Sigmoid colon (tissue), 7 donors: ENCODE data around the gene TJP3. TPM values are rescaled to one million over a fixed set of nuclear protein-coding genes. Genes with fewer than 3 reads are reported as not detected.
"Not testable (repeated sequence)": the region's sequence is repeated elsewhere in the genome, so short reads cannot be mapped to it uniquely, and the experiment has no call there.

Experiments
- DNase-seq: peaks from one replicate; pipeline ENCODE4 v3.0.0-alpha.2; 2019
- H3K27ac ChIP-seq, 4 donors: fragments of 200-600 bp; sonication (generic); one replicate each; pipeline ENCODE4 v1.5.1; 2016 to 2019; ENCODE audit warnings: mild to moderate bottlenecking in 1 of 4
- H3K27me3 ChIP-seq, 3 donors: fragments of 200-600 bp; sonication (generic); one replicate each; pipeline ENCODE4 v1.5.1; 2019; ENCODE audit warnings: mild to moderate bottlenecking in 1 of 3
- H3K36me3 ChIP-seq, 4 donors: fragments of 200-600 bp; sonication (generic); one replicate each; pipeline ENCODE4 v1.5.1; 2016 to 2019
- H3K4me1 ChIP-seq, 4 donors: fragments of 200-600 bp; sonication (generic); one replicate each; pipeline ENCODE4 v1.5.1; 2017 to 2019
- H3K4me3 ChIP-seq, 4 donors: fragments of 200-600 bp; sonication (generic); one replicate each; pipeline ENCODE4 v1.5.1; 2017 to 2019; ENCODE audit warnings: mild to moderate bottlenecking in 2 of 4, moderate library complexity in 1 of 4
- H3K9me3 ChIP-seq, 4 donors: fragments of 200-600 bp in 3 of 4; sonication (generic) in 3 of 4; one replicate each; pipeline versions ENCODE4 v1.5.1 to v1.6.1; 2013 to 2019
- CTCF ChIP-seq, 4 experiments: fragments of 450-650 bp in 3 of 4; fragments of 200-600 bp in 1 of 4; IDR thresholded peaks; one replicate each; pipeline ENCODE4 v1.5.1; 2016 to 2019; ENCODE audit warnings: antibody characterized with exemption in 4 of 4, mild to moderate bottlenecking in 3 of 4, moderate library complexity in 2 of 4
- EP300 ChIP-seq, 4 donors: sonication (generic); formaldehyde crosslinking; IDR thresholded peaks; one replicate each; pipeline ENCODE4 v1.6.1; 2017; ENCODE audit warnings: antibody characterized with exemption in 4 of 4
- POLR2A ChIP-seq, 2 donors: fragments of 450-650 bp; IDR thresholded peaks; one replicate each; pipeline ENCODE4 v1.6.1; 2016; ENCODE audit warnings: antibody characterized with exemption in 2 of 2, mild to moderate bottlenecking in 2 of 2, moderate library complexity in 2 of 2
- POLR2AphosphoS5 ChIP-seq, 4 donors: sonication (generic); formaldehyde crosslinking; IDR thresholded peaks; one replicate each; pipeline ENCODE4 v1.6.1; 2017; ENCODE audit warnings: antibody characterized with exemption in 4 of 4
- WGBS, 2 donors: extraction: QIAGEN DNeasy Blood & Tissue Kit; methylation state at CpG; one replicate each; pipeline ENCODE4 v1.1.7; 2013; 5-methylcytosine and 5-hydroxymethylcytosine counted together
- intact Hi-C: fragments of 100-400 bp; cut with DNase I; formaldehyde crosslinking; loops from one replicate; pipeline ENCODE4 v1.15.1; 2023
- polyA plus RNA-seq, 3 donors: library from polyadenylated mRNA; stranded (reverse); fragments of 200-250 nt; gene quantifications; one replicate each; pipeline ENCODE4 v1.2.3, GENCODE V29; 2013
- total RNA-seq, 4 donors: library from RNA; depleted of rRNA; stranded (reverse); fragments of >200 nt; gene quantifications; one replicate each; pipeline ENCODE4 v1.1.0, GENCODE V29; 2016
- donor health status: healthy with polysubstance abuse.
- donor health status: Bipolar disorder and iron deficiency.
- donor health status: healthy.

The TJP3 gene
- total and polyA plus RNA-seq, 7 donors = 0.33 to 245 (median 80.2) TPM; not detected in 1

DNA sequence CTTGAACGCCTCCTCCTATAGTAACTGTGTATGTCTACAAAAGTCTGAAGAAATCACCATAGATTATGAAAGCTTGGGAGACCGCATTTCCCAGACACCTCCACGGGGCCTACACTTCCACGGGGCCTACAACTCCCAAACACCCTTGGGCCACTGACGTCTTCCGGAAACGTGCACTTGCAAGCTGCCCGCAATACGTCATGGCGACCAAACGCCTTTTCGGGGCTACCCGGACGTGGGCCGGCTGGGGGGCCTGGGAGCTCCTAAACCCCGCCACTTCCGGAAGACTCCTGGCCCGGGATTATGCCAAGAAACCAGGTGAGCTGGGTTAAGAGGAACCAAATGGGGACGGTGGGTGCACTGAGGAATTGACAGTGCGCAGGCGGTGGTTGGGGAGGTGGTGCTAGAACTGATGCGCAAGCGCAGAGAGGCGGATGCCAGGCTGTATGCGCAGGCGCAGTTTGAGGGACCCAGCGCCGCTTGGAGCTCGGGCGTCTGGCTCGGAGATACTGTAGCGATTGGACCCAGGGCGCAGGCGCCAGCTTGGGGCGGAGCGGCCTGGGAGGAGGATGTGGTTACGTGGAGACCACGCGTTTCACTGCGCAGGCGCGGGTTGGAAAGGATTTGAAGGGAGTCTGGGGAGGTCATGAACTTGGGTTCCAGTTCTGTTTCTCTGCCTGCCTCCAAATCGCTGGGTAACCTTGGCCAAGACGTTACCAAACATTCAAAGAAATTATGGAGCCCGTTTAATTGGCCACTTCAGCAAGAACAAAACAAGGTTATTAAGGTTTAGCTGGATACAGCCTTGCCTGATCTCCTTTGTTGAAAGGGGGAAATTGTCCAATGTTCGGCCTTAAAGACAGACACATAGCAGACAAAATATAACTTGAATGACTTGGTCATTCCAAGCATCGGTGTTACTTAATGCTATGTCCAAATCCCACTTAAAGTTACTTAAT is 54.6 kb downstream of the TJP3 start, which contains the start of gene MRPL54:
Gene MRPL54, plus strand, starts transcription at position 182 of the 959 bp plus-strand sequence. Its CDS starts 19 bp downstream, at position 201.
- Histone ChIP-seq H3K27me3 (no peaks in the 10 kb centered on the region), H3K9me3 (no peaks in the 10 kb centered on the region), H3K4me1 (peaks cover 0 to 46% (median 37%) of the 10 kb centered on the region in 4 donors), H3K27ac (peak within 1 kb of the TSS; percentile 95 to 98 (median 96)), H3K36me3 (peaks cover 7 to 52% (median 25%) of the 10 kb centered on the region in 4 donors), H3K4me3 (peak within 1 kb of the TSS; percentile 78 to 92 (median 88))
- peak; percentile 100 for DNase-seq
- intact Hi-C loops = loop anchor here (5.0 kb wide), 2 partner anchors 95 to 210 kb away; partner anchors contain the start of gene DAPK3
- TF ChIP-seq POLR2A (IDR thresholded peaks at IDR 0.05) = peak in 1 of 2 donors; percentile 73
- peak in 1 of 4 donors; percentile 44 for TF ChIP-seq EP300 (IDR thresholded peaks at IDR 0.05)
- peak; percentile 76 to 90 (median 88) for TF ChIP-seq POLR2AphosphoS5 (IDR thresholded peaks at IDR 0.05)
- no peak for TF ChIP-seq CTCF (IDR thresholded peaks at IDR 0.05)
- 3% methylated on average over 47 of the region's 47 CpGs for WGBS, 2 donors

GRCh38 chr19:3765121-3765520 is 56.9 kb downstream of the TJP3 start:
- no peaks in the 10 kb centered on the region for H3K9me3 ChIP-seq
- H3K27ac ChIP-seq = no peak overlapping the region
- peaks cover 0 to 30% (median 23%) of the 10 kb centered on the region in 4 donors for H3K4me1 ChIP-seq
- DNase-seq = no peak
- H3K36me3 ChIP-seq = peaks cover 13 to 43% (median 27%) of the 10 kb centered on the region in 4 donors
- WGBS, 2 donors = 93 to 95% methylated on average over 12 of the region's 12 CpGs
- intact Hi-C loops = no loop called here
- no peak overlapping the region for H3K4me3 ChIP-seq
- TF ChIP-seq POLR2AphosphoS5 (IDR thresholded peaks at IDR 0.05) (no peak), POLR2A (IDR thresholded peaks at IDR 0.05) (no peak), EP300 (IDR thresholded peaks at IDR 0.05) (no peak), CTCF (IDR thresholded peaks at IDR 0.05) (no peak)
- H3K27me3 ChIP-seq = no peaks in the 10 kb centered on the region

GRCh38 chr19:3765757-3766156 is 57.6 kb downstream of the TJP3 start:
- H3K27me3 ChIP-seq, DNase-seq, H3K9me3 ChIP-seq, intact Hi-C loops, H3K4me3 ChIP-seq, H3K27ac ChIP-seq: not testable (repeated sequence)
- H3K4me1 ChIP-seq = peaks cover 0 to 24% (median 17%) of the 10 kb centered on the region in 4 donors
- 95 to 96% methylated on average over 5 of the region's 5 CpGs for WGBS, 2 donors
- H3K36me3 ChIP-seq = peaks cover 13 to 43% (median 27%) of the 10 kb centered on the region in 4 donors

DNA sequence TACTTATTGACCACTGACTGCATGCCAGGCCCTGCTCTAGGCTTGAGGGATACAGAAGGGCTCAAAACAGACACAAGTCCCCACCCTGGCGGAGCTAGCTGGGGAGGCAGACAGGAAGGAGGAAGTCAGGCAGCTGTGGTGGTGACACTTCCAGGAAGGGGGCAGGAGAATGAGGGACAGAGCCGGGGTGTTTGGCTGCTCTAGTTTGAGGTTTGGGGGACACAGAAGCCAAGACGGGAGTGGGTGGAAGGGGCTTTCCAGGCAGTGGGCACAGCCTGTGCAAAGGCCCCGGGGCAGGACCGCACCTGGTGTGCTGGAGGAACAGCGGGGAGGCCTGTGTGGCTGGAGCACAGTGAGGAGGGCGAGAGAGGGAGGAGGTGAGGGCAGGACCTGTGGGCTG is 58.3 kb downstream of the TJP3 start:
- 76 to 87% methylated on average over 7 of the region's 7 CpGs for WGBS, 2 donors
- Histone ChIP-seq H3K9me3 (no peaks in the 10 kb centered on the region), H3K36me3 (peaks cover 13 to 43% (median 27%) of the 10 kb centered on the region in 4 donors), H3K4me3 (no peak overlapping the region), H3K4me1 (peaks cover 0 to 20% (median 13%) of the 10 kb centered on the region in 4 donors), H3K27ac (no peak overlapping the region), H3K27me3 (peaks cover 0 to 4% (median 0%) of the 10 kb centered on the region in 3 donors)
- TF ChIP-seq CTCF (IDR thresholded peaks at IDR 0.05) (no peak), EP300 (IDR thresholded peaks at IDR 0.05) (no peak), POLR2AphosphoS5 (IDR thresholded peaks at IDR 0.05) (no peak), POLR2A (IDR thresholded peaks at IDR 0.05) (no peak)
- peak; percentile 63 for DNase-seq
- intact Hi-C loops = no loop called here

DNA sequence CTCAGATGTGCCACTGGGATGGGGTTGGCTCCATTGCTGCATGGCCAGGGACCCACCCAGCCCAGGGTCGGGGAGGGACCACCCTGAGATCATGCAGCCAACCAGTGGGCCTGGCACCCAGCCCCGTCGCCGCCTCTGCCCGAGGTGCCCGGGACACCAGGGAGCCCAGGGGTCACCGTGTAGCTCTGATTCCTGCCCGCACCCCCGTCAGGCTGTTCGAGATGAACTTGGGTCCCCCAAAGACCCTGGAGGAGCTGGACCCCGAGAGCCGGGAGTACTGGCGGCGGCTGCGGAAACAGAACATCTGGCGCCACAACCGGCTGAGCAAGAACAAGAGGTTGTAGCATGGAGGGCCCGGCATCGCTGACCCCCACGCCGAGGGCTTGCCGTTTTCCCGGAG is 58.9 kb downstream of the TJP3 start:
- no peak overlapping the region for H3K27ac ChIP-seq
- H3K4me3 ChIP-seq = no peak overlapping the region
- intact Hi-C loops = no loop called here
- peaks cover 0 to 14% (median 8%) of the 10 kb centered on the region in 4 donors for H3K4me1 ChIP-seq
- H3K9me3 ChIP-seq = no peaks in the 10 kb centered on the region
- peaks cover 0 to 8% (median 0%) of the 10 kb centered on the region in 3 donors for H3K27me3 ChIP-seq
- TF ChIP-seq CTCF (IDR thresholded peaks at IDR 0.05) = no peak
- no peak for TF ChIP-seq POLR2AphosphoS5 (IDR thresholded peaks at IDR 0.05)
- no peak for TF ChIP-seq EP300 (IDR thresholded peaks at IDR 0.05)
- TF ChIP-seq POLR2A (IDR thresholded peaks at IDR 0.05) = no peak
- H3K36me3 ChIP-seq = peaks cover 13 to 43% (median 27%) of the 10 kb centered on the region in 4 donors
- WGBS, 2 donors = 95 to 96% methylated on average over 23 of the region's 23 CpGs
- no peak for DNase-seq
